ENCODE data around the gene TGM1.

DNA sequence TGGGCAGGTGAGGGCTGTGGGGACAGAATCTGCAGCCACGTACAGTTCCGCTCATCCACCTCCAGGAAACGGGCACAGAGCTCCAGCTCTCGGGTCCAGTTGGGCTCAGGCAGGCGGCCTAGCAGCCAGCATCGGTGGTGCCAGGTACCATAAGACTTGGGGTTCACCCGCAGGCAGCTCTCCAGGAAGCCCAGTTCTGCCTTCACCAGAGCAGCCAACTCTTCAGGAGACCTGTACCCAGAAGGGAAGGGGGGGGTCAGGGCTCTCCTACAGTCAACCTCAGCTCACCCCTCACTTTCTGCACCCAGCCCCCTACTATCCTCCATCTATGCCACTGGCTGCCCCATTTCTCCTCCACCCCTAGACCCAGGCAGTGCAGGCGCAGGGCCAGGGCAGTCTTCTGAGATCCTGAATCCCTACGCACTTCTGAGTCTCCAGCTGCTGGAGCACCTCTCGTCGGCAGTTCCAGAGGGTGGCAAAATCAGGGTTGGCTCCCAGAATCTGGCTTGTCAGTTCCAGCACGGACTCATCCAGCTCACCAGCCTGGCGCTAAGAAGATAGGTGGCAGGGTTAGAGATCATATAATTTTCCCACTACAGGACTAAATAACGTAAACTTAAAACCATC, 7.0 kb upstream of the TGM1 start:
- TF ChIP-seq, protein P1, sequence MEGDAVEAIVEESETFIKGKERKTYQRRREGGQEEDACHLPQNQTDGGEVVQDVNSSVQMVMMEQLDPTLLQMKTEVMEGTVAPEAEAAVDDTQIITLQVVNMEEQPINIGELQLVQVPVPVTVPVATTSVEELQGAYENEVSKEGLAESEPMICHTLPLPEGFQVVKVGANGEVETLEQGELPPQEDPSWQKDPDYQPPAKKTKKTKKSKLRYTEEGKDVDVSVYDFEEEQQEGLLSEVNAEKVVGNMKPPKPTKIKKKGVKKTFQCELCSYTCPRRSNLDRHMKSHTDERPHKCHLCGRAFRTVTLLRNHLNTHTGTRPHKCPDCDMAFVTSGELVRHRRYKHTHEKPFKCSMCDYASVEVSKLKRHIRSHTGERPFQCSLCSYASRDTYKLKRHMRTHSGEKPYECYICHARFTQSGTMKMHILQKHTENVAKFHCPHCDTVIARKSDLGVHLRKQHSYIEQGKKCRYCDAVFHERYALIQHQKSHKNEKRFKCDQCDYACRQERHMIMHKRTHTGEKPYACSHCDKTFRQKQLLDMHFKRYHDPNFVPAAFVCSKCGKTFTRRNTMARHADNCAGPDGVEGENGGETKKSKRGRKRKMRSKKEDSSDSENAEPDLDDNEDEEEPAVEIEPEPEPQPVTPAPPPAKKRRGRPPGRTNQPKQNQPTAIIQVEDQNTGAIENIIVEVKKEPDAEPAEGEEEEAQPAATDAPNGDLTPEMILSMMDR (IDR thresholded peaks at IDR 0.05; ENCODE audit: low read length) = no peak
- TF ChIP-seq EZH2 (optimal IDR thresholded peaks at IDR 0.05; ENCODE audit: low read depth, low read length) = no peak
